Tongue (tissue), 2 donors: Measurements from ENCODE around the gene KLHL8. TPM values are rescaled to one million over a fixed set of nuclear protein-coding genes. Genes with fewer than 3 reads are reported as not detected.

Experiments used
- DNase-seq: peaks from one replicate; pipeline ENCODE4 v3.0.0-alpha.2; 2015
- total RNA-seq: library from RNA; depleted of rRNA; stranded (reverse); fragments of >200 nt; gene quantifications from one replicate; pipeline ENCODE4 v1.2.3, GENCODE V29; 2014

KLHL8 gene
- 22.5 TPM for total RNA-seq

DNA sequence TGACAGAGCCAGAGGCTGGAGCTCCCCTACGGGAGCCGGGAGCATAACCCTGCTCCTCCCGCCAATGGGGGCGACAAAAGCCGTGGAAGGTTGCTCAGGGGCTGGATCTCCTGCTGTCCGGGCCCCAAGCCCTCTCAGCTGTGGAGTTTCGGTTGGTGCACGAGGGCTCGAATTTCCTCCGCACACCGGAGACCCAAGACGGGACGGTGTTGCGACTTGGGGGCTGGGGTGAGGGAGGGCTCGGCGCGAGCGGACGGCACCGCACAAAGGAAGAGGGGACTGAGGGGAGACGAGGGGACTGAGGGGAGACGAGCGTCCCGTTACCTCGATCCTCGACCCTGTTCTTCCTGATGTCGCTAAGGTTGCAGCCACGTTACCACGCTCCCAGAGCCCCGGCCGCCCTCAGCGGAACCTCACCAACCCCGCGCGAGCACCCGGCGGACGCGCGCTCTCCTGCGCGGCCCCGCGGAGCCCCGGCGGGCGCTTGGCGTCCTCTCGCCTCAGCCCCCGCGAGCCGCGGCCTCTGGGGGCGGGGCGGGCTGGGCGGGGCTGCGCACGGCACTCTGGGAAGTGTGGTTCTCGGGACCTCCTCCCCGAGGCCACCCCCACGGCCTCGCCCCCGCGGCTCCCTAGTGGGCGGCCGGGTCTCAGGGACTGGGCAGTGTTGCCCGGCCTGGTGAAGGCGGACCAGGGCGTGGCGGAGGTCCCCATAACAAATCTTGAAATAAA is at the start of gene KLHL8:
Gene KLHL8, minus strand, starts transcription at position 525 of the 729 bp plus-strand sequence. CDS start 25,079 bp downstream, outside the sequence.
- peak; percentile 93 for DNase-seq

GRCh38 chr4:87270144-87270543 is 49.7 kb upstream of the KLHL8 start:
- peak; percentile 39 for DNase-seq

- no peak for DNase-seq
Measured at GRCh38 chr4:87268411-87268810, 48.0 kb upstream of the KLHL8 start.

DNA sequence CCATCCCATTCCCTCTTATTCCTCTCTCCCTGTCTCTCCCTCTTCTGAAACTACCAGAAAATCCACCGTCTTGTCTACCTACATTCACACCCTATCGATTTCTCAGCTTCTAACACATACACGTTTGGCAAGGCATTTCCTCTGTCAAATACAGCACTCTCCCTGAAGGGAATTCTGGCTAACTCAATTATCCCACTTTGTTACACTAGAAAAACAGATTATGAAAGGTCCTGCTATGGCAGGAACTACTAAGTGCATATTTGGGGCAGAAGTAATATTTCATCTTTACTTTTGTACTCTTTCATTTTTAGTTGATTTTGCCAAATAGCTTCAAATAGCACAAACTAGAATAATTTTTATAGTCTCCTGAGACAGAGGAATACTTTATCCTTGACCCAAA is 46.6 kb upstream of the KLHL8 start:
- DNase-seq = no peak

DNA sequence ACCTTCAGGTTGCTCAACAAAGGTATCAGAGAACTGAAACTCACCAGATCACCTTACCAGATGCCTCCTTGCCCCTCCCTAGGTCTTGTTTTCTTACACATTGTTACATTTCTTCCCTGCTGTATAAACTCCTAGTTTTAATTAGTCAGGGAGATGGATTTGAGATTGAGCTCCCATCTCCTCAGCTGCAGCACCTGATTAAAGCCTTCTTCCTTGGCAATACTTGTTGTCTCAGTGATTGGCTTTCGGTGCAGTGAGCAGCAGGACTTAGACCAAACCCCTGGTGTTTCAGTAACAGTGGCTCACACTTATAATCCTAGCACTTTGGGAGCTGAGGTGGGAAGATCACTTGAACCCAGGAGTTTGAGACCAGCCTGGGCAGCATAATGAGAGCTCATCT is 42.5 kb upstream of the KLHL8 start:
- no peak for DNase-seq

DNA sequence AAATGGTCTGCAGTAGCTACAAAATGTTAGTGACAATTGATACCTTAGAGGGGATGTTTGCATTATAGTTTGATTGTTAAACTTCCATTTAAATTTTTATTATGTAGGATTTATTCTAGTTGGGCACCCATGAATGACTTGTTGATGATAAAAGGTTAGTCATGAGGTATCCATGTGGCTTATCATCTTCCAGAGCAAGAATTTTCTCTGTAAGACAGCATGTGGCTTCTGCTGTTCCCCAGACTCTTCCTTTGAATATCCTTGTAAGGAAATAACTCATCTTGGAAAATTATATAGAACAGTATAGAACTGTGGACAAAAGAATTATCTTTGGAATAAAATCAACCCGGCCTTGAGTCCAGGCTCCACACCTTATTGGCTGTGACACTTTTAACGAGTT is 40.1 kb upstream of the KLHL8 start:
- no peak for DNase-seq

DNA sequence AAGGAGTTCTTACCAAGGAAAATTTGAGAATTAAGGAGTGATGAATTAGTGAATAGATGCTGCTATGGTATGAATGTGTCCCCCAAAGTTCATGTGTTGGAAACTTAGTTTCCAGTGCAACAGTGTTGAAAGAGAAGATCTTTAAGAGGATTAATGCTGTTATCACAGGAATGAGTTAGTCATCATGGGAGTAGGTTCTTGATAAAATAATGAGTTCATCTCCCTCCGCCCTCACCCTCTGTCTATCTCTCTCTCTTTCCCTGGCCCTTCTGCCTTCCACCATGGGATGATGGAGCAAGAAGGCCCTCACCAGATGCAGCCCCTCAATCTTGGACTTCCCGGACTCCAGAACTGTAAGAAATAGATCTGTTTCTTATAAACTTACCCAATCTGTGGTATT is 38.3 kb upstream of the KLHL8 start:
- no peak for DNase-seq

GRCh38 chr4:87257523-87257922 is 37.1 kb upstream of the KLHL8 start:
- DNase-seq = no peak

- DNase-seq = no peak
Measured at GRCh38 chr4:87255755-87256154, 35.3 kb upstream of the KLHL8 start.

DNA sequence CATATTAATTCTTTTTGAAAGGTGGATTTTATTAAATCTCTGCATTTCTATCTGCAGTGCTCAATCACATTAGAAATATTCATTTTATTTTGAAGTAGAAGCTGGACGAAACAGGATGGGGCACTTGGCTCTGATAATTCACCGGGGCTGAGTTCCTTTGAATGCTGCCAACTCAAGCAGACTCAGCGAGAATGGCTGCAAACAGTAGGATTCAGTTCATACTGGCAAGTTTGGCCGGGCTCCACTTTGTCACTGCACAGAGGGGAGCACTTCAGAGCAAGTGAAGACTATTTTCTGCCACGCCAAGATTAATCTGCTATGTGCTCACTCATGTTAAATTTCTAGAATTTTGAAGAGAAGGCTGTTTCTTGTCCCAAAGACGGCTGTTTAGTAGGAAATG is 30.7 kb upstream of the KLHL8 start:
- peak; percentile 70 for DNase-seq

GRCh38 chr4:87250294-87250693 is 29.9 kb upstream of the KLHL8 start:
- DNase-seq = no peak

GRCh38 chr4:87249332-87250019 is 29.1 kb upstream of the KLHL8 start:
- no peak for DNase-seq

GRCh38 chr4:87243426-87244053 is 23.1 kb upstream of the KLHL8 start:
- no peak for DNase-seq

DNA sequence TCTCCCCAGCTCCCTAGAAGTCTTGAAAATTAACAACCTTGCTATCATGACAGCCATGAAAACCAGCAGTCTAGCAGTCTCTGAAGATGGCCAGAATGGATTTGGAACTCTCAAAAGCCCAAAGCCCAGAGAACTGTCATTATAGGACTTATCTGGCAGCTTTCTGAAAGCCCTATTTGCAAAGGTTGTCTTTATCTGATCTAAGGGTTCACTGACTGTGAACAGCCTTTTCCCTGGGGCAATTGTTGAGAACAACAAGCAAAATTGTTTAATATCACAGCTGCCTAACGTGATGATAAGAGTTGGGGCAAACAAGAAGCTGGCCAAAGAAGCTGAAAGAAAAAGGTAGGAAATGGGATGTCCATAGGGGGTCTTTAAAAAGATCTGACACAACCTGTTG is 20.9 kb upstream of the KLHL8 start:
- no peak for DNase-seq

GRCh38 chr4:87240341-87240740 is 19.9 kb upstream of the KLHL8 start:
- no peak for DNase-seq

- no peak for DNase-seq
Measured at GRCh38 chr4:87239821-87240220, 19.4 kb upstream of the KLHL8 start.

DNA sequence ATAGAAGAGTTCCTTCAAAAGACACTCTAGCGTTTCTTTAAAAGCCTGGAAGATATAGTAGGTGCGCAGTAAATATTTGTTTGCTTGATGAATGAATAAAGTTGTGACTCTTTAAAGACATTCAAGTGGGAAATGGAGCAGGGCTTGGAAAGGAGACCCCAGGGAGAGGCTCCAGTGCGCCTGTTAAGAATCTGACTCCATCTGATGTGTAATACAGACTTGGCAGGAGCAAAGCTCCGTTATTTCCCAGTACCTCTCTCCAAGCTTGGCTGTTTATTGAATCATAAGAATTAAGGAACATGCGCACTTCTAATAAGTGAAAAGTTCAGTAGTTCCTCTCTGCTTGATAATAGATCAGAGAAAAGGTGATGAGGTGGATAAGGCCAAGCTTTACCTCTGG is 18.8 kb upstream of the KLHL8 start:
- DNase-seq = no peak

- peak; percentile 54 for DNase-seq
Measured at GRCh38 chr4:87236861-87237260, 16.4 kb upstream of the KLHL8 start.

- DNase-seq = no peak
Measured at GRCh38 chr4:87235020-87235671, 14.7 kb upstream of the KLHL8 start.

DNA sequence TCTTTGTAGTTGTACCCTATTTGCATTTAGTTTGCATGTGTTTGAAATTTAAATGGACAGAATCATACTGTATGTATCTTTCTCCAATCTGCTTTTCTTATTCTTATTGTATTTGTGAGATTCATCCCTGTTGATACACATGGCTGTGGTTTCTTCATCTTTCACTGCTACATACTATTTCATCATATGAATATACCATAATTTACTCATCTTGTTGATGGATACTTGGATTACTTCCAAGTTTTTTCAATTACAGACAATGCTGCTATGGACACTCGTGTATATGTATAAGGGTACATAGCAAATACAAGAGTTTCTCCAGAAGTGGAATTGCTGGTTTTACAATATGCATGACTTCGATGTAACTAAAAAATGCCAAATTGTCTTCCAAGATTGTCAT is 11.8 kb upstream of the KLHL8 start:
- no peak for DNase-seq

GRCh38 chr4:87230806-87231205 is 10.4 kb upstream of the KLHL8 start:
- DNase-seq = no peak

GRCh38 chr4:87229979-87230378 is 9.6 kb upstream of the KLHL8 start:
- DNase-seq = no peak

GRCh38 chr4:87228262-87228860 is 7.9 kb upstream of the KLHL8 start:
- DNase-seq = no peak
